MG63 (cell line): ENCODE data around the gene KLK6. TPM values are rescaled to one million over a fixed set of nuclear protein-coding genes. Genes with fewer than 3 reads are reported as not detected.
A peak's percentile ranks its signal among the peaks of the same experiment; 100 is the strongest.

Source experiments
- DNase-seq: peaks from one replicate; pipeline ENCODE4 v3.0.0-alpha.2; 2020
- H3K27me3 ChIP-seq: fragments of 250-450 bp; sonication (Bioruptor Pico); 2 replicates; pipeline ENCODE4 v1.5.1; 2020; ENCODE audit warnings: mild to moderate bottlenecking, moderate library complexity
- H3K36me3 ChIP-seq: fragments of 250-450 bp; sonication (Bioruptor Pico); 2 replicates; pipeline ENCODE4 v1.5.1; 2020; ENCODE audit warnings: mild to moderate bottlenecking, moderate library complexity
- H3K4me3 ChIP-seq: fragments of 250-450 bp; sonication (Bioruptor Pico); 2 replicates; pipeline ENCODE4 v1.5.1; 2020; ENCODE audit warnings: mild to moderate bottlenecking, moderate library complexity
- H3K9me3 ChIP-seq: fragments of 250-450 bp; sonication (Bioruptor Pico); 2 replicates; pipeline ENCODE4 v1.5.1; 2020; ENCODE audit warnings: mild to moderate bottlenecking, moderate library complexity
- total RNA-seq: library from RNA; depleted of rRNA; stranded (reverse); fragments of >200 nt; shearing (Covaris generic); gene quantifications from 2 replicates; pipeline ENCODE4 v1.2.3, GENCODE V29; 2014; ENCODE audit warnings: low replicate concordance; rRNA removed

KLK6 gene
- 4.8 and 8.5 TPM in 2 replicates for total RNA-seq

DNA sequence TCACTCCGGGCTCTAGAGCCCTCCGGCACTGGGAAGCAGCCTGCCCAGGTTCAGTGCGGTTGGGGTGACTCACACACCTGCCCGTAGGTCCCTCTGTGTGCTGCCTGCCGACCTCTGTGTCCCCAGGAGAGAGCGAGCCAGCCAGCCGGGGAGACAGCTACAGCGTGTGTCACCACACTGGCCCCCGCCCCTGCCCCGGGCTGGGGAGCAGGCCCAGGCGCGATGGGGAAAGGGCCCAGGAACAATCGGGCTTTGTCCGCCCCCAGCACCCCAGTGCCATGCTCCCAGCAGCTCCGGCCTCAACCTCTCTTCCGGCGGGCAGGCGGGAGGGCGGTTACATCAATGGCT is at the start of gene KLK6:
Gene KLK6, minus strand, starts transcription at position 179 of the 348 bp plus-strand sequence. CDS start 1,487 bp downstream, outside the sequence.
- H3K36me3 ChIP-seq = no peaks in the 10 kb centered on the region
- no peak within 1 kb of the TSS for H3K4me3 ChIP-seq
- peaks cover 6% of the 10 kb centered on the region; the same call in 1 of the 2 replicates for H3K27me3 ChIP-seq
- DNase-seq = no peak
- no peaks in the 10 kb centered on the region for H3K9me3 ChIP-seq

DNA sequence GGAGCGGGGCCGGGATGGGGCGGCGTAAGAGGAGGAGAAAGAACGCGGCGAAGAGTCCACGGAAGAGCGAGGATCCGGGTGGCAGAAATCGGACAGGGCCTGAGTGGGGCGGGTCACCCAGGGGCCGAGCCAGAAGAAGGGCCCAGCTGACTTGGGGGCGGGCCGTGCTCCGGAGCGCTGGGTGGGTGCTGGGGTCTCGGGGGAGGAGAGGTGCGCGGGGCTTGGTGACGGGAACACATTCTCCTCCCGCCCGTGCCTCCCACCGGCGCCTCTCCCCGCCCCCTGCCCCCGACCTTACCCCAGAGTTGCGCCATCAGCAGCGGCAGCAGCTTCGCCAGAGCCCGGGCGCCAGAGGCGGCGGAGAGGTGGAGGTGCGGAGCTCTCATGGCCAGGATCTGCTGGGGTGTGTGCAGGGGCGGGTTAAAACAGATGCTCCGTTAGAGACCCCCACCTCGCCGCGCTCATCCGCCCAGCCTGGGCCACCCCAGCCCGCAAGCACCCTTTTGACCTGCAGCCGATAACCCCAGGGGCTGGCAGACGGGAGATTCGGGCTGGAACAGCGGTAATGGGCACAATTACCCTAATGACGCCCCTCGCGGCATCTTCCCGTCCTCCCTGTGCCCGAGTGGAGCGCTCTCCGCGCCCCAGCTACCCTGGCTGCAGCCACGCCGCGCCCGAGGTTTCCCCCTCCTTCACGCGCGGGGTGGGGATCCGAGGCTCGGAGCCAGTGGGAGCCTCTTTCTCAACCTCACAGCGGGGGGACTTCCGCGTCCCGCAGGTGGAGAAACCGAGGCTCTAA is 49.6 kb upstream of the KLK6 start:
- peaks cover 40% of the 10 kb centered on the region for H3K27me3 ChIP-seq
- peak; percentile 15 for DNase-seq
- H3K4me3 ChIP-seq = peak overlapping the region; percentile 10

DNA sequence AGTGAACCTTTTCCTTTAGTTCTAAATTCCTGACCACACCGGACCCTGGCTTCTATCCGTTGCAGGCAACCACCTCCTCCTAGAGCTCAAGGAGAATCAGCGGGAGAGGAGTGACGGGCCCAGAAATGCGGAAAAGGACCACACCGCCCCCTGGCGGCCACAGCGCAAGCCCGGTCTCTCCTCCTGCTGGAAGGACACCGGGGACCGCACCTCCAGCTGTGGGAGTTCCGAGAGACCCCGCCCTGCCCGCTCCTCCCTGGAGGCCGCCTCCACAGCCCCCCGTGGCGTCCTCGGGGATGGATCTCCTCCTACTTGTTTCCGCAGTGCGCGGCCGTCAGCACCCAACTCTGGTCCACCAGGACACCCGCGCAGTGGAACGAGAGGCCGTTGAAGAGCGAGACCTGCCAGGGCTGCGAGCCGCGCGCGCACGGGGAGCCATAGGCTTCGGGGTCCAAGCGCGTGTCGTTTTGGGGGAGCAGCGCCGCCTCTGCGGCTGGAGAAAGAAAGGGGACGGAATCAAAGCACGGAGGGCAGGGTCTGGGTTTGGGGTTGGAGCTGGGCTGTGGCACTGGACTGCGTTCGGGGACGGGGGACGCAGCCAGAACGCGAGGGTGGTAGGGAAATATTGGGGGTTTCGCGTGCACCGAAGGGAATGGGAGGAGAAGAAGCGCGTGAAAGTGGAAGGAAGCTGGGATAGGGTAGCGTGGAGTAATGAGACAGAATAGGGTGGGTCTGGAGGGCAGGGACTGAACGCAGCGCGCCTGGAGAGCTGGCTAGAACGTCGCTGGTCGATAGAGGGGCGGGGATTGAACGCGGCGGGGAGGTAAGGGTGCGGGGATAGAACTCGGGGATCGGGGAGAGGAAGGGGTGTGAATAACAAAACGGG is 47.6 kb upstream of the KLK6 start:
- Histone ChIP-seq H3K36me3 (no peaks in the 10 kb centered on the region), H3K9me3 (no peaks in the 10 kb centered on the region; the same call in 1 of the 2 replicates), H3K4me3 (peak overlapping the region; percentile 38), H3K27me3 (peaks cover 22% of the 10 kb centered on the region)
- peak; percentile 76 for DNase-seq

More for the DNA sequence above, 49.6 kb upstream of the KLK6 start:
- Histone ChIP-seq H3K36me3 (no peaks in the 10 kb centered on the region), H3K9me3 (no peaks in the 10 kb centered on the region; the same call in 1 of the 2 replicates)

DNA sequence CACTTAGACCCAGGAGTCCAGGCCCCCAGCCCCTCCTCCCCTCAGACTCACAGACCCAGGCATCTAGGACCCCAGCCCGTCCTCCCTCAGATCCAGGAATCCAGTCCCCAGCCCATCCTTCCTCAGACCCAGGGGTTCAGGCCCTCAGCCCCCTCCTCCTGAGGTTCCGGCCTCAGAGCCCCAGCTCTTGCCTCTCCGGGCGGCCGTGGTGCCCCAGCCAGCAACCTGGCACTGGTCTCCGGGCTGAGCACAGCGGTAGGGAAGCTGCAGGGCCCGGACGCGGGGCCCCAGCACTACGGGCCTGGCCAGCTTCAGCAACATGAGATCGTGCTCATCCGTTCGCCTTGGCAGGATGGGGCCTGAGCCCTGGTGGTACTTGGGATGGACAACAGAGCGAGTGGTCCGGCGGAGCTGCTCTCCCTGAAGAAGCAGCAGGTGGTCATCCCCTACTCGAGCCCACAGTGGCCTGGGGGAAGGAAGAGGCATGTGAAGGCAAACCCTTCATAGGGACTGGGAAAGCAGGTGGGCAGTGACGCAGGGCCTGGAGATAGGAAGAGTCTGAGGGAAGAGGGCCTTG is 46.4 kb upstream of the KLK6 start:
- no peaks in the 10 kb centered on the region for H3K36me3 ChIP-seq
- H3K9me3 ChIP-seq = no peaks in the 10 kb centered on the region; the same call in 1 of the 2 replicates
- no peak for DNase-seq
- peaks cover 22% of the 10 kb centered on the region for H3K27me3 ChIP-seq
- no peak overlapping the region for H3K4me3 ChIP-seq

DNA sequence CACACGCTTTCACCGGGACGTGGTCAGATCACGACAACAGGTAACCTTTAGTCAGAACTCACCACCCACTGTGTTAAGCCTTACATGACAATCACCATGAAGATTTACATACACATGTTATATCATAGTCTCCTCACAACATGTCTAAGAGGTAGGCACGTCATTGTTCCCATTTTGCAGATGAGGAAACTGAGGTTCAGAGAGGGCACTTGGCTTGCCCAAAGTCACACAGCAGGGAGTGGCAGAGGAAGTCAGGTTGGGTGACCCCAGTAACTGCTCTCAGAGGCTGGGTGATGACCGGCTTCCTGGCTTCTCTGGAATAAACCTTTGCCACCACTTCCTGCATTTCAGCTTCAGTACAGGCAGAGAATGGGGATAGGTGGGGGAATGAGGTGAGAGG is 44.9 kb upstream of the KLK6 start:
- Histone ChIP-seq H3K27me3 (peaks cover 21% of the 10 kb centered on the region), H3K4me3 (no peak overlapping the region), H3K9me3 (no peaks in the 10 kb centered on the region; the same call in 1 of the 2 replicates), H3K36me3 (no peaks in the 10 kb centered on the region)
- DNase-seq = no peak

GRCh38 chr19:51012661-51013190 is 43.3 kb upstream of the KLK6 start:
- no peaks in the 10 kb centered on the region; the same call in 1 of the 2 replicates for H3K9me3 ChIP-seq
- peaks cover 10% of the 10 kb centered on the region; the same call in 1 of the 2 replicates for H3K27me3 ChIP-seq
- DNase-seq = peak; percentile 11
- H3K36me3 ChIP-seq = no peaks in the 10 kb centered on the region
- H3K4me3 ChIP-seq = no peak overlapping the region

DNA sequence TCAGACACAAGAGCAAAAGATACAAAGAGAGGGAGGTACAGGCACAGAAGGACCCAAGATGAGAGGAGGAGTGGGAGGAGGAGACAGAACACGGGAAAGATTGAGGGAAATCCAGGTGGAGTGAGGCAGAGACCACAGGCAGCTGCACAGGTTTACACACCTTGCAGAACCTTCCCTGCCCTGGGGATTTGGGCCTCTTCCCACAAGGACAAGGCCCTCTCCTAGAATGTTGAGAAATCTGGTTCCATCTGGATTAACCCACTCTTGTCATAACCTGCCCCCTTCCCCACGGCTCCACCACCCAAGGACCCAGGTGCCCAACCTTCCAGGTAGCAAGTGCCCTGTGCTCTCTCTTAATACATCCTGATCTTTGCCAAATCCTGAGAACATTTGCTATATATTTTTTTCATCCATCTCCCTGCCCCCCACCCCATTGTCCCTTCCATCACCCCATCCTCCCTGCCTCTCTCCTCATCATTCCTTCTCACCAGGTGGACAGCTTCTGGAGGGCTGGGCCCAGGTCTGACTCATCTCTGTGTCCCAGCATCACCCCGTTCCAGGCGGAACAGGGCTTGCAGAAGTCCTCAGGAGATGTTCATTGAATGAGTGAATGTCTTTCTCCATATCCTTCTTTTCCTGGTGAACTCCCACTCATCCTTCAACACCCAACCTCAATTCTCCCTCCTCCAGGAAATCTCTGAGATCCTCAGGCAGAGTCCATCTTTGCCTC is 40.8 kb upstream of the KLK6 start:
- Histone ChIP-seq H3K36me3 (no peaks in the 10 kb centered on the region), H3K4me3 (no peak overlapping the region), H3K27me3 (peaks cover 6% of the 10 kb centered on the region), H3K9me3 (no peaks in the 10 kb centered on the region)
- no peak for DNase-seq

DNA sequence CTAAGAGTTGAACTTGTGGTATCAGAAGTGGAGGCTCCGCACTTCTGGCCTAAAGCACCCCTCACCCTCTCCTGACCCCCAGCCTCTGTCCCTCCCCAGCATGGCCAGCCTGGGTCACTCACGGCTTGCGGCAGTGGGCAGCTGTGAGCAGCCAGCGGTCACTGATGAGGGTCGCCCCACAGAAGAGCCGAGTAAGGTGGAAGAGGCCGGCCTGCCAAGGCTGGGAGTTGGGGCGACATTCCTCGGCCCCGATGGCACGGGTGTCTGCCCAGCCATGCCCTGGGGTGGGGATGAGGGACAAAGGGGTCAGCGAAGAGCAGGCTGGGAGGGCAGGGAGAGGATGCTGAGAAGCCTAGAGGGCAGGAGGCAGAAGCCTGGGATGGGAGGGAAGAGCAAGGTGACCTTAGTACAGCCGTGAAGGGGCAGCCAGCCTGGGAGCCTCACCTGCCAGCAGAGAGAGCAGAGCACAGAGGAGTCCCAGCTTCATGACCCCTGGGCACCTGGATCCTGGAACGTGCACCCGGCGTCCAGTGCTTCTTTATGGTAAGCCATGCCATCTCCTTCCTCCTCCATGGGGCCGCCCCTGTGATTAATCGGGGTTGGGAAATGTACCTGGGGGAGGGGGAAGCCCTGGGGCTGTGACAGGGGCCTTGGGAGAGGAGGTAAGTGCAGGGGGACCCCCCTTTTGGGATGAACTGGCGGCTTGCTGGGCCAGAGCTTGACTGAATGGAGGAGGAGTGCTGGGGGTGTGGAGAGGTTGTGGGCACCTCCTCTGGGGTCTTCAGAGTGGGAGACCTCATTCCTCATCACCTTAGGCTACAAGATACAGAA is 39.9 kb upstream of the KLK6 start:
- DNase-seq = no peak
- no peak overlapping the region for H3K4me3 ChIP-seq
- no peaks in the 10 kb centered on the region for H3K36me3 ChIP-seq
- no peaks in the 10 kb centered on the region for H3K9me3 ChIP-seq
- H3K27me3 ChIP-seq = peaks cover 9% of the 10 kb centered on the region

DNA sequence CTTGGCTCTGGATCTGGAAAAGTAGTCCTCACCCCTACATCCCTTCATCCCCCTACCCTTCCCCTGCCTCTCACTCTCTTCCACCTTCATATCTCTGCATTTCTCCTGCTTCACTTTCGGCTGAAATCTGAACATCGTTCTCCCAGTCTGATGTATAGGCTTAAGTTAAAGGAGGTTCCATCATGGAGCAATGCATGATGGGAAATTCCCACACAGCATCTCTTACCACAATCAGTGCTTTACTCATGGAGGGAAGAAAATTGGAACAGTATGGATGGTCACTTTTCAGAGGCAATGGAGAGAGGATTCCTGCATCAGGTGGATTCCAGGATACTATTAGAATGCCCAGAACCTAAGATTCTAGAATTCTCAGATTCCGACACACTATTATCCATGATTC is 38.1 kb upstream of the KLK6 start:
- no peak overlapping the region for H3K4me3 ChIP-seq
- H3K9me3 ChIP-seq = no peaks in the 10 kb centered on the region
- H3K27me3 ChIP-seq = peaks cover 9% of the 10 kb centered on the region
- no peaks in the 10 kb centered on the region for H3K36me3 ChIP-seq
- no peak for DNase-seq

- H3K9me3 ChIP-seq = no peaks in the 10 kb centered on the region
- H3K36me3 ChIP-seq = no peaks in the 10 kb centered on the region
- H3K4me3 ChIP-seq = no peak overlapping the region
- DNase-seq = peak; percentile 61
- peaks cover 9% of the 10 kb centered on the region for H3K27me3 ChIP-seq
Observed at GRCh38 chr19:51006406-51006805, 37.0 kb upstream of the KLK6 start.

DNA sequence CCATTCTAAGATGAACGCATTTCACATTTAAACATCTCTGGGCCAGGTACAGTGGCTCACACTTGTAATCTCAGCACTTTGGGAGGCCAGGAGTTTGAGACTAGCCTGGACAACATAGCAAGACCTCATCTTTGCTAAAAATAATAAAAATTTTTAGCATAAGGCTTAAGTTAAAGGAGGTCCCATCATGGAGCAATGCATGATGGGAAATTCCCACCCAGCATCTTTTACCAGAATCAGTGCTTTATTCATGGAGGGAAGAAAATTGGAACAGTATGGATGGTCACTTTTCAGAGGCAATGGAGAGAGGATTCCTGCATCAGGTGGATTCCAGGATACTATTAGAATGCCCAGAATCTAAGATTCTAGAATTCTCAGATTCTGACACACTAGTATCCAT is 35.9 kb upstream of the KLK6 start:
- Histone ChIP-seq H3K27me3 (peaks cover 7% of the 10 kb centered on the region), H3K4me3 (no peak overlapping the region), H3K9me3 (no peaks in the 10 kb centered on the region), H3K36me3 (no peaks in the 10 kb centered on the region)
- no peak for DNase-seq

DNA sequence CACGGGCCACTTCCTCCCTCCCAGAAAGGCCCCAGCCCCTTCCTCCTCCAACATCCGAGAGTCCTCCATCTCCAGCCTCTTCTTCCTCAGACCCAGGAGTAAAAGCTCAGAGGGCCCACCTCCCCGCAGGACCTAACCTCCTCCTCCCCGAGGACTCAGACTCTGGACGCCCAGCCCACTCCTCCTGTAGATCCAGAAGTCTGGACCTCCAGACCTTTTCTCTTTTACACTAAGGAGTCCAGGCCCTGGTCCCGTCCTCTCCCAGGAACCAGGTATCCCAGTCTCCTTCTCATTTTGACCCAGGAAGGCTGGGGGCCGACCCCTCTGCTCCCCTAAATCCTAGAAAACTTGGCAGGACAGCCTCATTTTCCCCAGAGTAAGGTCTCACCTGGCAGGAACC is 33.9 kb upstream of the KLK6 start:
- no peaks in the 10 kb centered on the region for H3K9me3 ChIP-seq
- DNase-seq = no peak
- H3K4me3 ChIP-seq = no peak overlapping the region
- no peaks in the 10 kb centered on the region for H3K36me3 ChIP-seq
- H3K27me3 ChIP-seq = peaks cover 8% of the 10 kb centered on the region

DNA sequence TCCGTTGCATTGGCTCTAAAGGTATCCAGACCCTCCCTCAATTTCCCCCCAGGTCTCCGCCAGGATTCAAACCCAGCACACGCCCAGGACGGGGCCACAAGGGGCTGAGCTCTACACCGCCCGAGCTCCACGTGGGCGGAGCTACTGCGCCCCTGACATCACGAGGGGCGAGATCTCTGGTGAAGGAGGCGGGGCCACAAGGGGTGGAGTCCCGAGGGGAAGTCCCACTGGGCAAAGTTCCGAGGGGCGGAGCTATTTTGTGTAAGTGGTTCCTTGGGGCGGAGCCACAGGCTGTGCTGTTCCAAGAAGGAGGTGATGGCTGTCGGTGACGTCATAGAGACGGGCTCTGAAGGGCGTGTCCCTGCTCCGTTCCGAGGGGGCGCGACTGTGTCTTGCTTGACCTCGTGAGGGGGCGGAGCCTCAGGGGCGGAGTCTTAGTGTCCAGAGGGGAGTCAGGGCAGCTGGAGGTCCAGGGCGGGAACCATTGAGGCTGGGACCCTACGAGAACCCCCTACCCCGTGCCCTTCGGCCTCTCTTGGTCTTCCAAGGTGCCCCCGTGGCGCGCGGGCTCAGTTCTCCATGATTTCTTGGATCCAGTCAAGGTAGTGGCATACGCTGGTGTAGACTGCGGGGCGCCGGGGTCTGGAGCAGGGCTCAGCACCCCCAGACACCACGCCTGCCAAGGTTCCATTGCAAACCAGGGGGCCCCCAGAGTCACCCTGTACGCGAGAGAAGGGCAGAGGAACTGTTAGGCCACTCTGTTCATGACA is 33.3 kb upstream of the KLK6 start:
- Histone ChIP-seq H3K36me3 (no peaks in the 10 kb centered on the region), H3K9me3 (no peaks in the 10 kb centered on the region), H3K4me3 (no peak overlapping the region), H3K27me3 (peaks cover 14% of the 10 kb centered on the region)
- peak; percentile 24 for DNase-seq

- no peaks in the 10 kb centered on the region for H3K36me3 ChIP-seq
- peaks cover 19% of the 10 kb centered on the region for H3K27me3 ChIP-seq
- no peak for DNase-seq
Observed at GRCh38 chr19:51002089-51002532, 32.7 kb upstream of the KLK6 start.

GRCh38 chr19:51001515-51001914 is 32.1 kb upstream of the KLK6 start, which contains the start of gene KLK8:
Gene KLK8, minus strand, starts transcription at chr19:51001604. Its CDS starts 437 bp downstream, at chr19:51001167.
- H3K36me3 ChIP-seq = no peaks in the 10 kb centered on the region
- H3K9me3 ChIP-seq = no peaks in the 10 kb centered on the region
- peaks cover 21% of the 10 kb centered on the region for H3K27me3 ChIP-seq
- no peak for DNase-seq
- H3K4me3 ChIP-seq = no peak within 1 kb of the TSS

More at GRCh38 chr19:51002089-51002532, 32.7 kb upstream of the KLK6 start:
- no peak overlapping the region for H3K4me3 ChIP-seq
- no peaks in the 10 kb centered on the region for H3K9me3 ChIP-seq
